Liver (tissue), 3 donors: ENCODE measurements around the gene THBS3.

ENCODE experiments used
- EGR1 ChIP-seq, 2 donors: IDR thresholded peaks; 2 replicates each; pipeline ENCODE4 v1.6.1; 2016 to 2018; ENCODE audit warnings: antibody characterized with exemption in 2 of 2, low read depth in 2 of 2
- FOXA1 ChIP-seq: IDR thresholded peaks from 2 replicates; pipeline ENCODE4 v1.6.1; 2016; ENCODE audit warnings: antibody characterized with exemption
- GABPA ChIP-seq, 2 donors: IDR thresholded peaks in 1 of 2; conservative IDR thresholded peaks in 1 of 2; 2 replicates each; pipeline ENCODE4 v1.6.1; 2016; ENCODE audit warnings: antibody characterized with exemption in 2 of 2, mild to moderate bottlenecking in 1 of 2, moderate library complexity in 1 of 2
- HNF4G ChIP-seq: IDR thresholded peaks from 2 replicates; pipeline ENCODE4 v1.6.1; 2016; ENCODE audit warnings: antibody characterized with exemption
- JUND ChIP-seq, 2 donors: IDR thresholded peaks; 2 replicates each; pipeline ENCODE4 v1.6.1; 2016; ENCODE audit warnings: antibody characterized with exemption in 2 of 2
- RAD21 ChIP-seq, 2 donors: IDR thresholded peaks; 2 replicates each; pipeline ENCODE4 v1.6.1; 2016; ENCODE audit warnings: antibody characterized with exemption in 2 of 2, mild to moderate bottlenecking in 2 of 2
- SP1 ChIP-seq: IDR thresholded peaks from 2 replicates; pipeline ENCODE4 v1.6.1; 2018; ENCODE audit warnings: antibody characterized with exemption, mild to moderate bottlenecking
- TAF1 ChIP-seq: conservative IDR thresholded peaks from 2 replicates; pipeline ENCODE4 v1.6.1; 2016; ENCODE audit warnings: antibody characterized with exemption, mild to moderate bottlenecking
- YY1 ChIP-seq: IDR thresholded peaks from 2 replicates; pipeline ENCODE4 v1.6.1; 2016; ENCODE audit warnings: antibody characterized with exemption, mild to moderate bottlenecking
- TF ChIP-seq, protein P1 (sequence below): fragments of 150-350 bp; IDR thresholded peaks from 2 replicates; pipeline ENCODE4 v1.5.1; 2017; ENCODE audit warnings: improper control_type of control experiment, low read depth, low read length; ENCODE audit not compliant: missing input control
- TF ChIP-seq, protein P2 (sequence below): IDR thresholded peaks from 2 replicates; pipeline ENCODE4 v1.6.1; 2016; ENCODE audit warnings: antibody characterized with exemption
- TF ChIP-seq, protein P3 (sequence below): IDR thresholded peaks from 2 replicates; pipeline ENCODE4 v1.6.1; 2016; ENCODE audit warnings: antibody characterized with exemption
- TF ChIP-seq, protein P4 (sequence below): IDR thresholded peaks from 2 replicates; pipeline ENCODE4 v1.6.1; 2016; ENCODE audit warnings: antibody characterized with exemption, mild to moderate bottlenecking
- donor health status: healthy.
- donor health status: healthy.

DNA sequence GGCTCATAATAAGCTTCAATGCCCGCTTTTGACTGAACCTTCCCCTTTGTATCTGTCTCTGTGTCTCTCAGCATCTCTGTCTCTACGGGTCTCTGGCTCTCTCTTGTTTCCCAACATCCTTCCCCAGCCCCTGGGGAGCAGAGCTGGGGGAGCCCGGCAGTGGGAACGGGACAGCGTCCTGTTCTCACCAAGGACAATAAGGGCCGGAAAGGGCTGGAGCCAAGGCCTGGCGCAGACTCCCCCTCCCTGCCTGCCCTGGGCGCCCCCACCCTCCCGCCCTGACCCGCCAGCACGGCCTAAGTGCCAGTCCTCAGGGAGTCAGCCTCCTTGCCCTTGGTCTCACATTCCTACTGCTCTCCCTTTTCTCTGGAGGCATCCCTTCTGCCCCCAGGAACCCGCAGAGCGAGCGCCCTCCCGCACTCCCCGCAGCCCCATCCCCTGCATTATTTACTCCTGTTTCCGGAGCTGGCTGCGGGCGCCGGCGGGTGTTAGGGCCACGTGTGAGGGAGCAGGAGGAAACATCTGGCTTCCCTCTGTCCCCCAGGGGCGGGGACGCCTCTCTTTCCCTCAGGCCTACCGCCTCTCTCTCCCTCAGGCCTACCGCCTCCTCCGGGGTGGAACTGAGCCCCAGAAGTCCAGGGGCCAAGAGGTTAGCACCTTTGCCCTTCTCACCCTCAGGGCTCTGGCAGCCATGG lies 41.1 kb downstream of the THBS3 start:
- TF ChIP-seq, protein P1, sequence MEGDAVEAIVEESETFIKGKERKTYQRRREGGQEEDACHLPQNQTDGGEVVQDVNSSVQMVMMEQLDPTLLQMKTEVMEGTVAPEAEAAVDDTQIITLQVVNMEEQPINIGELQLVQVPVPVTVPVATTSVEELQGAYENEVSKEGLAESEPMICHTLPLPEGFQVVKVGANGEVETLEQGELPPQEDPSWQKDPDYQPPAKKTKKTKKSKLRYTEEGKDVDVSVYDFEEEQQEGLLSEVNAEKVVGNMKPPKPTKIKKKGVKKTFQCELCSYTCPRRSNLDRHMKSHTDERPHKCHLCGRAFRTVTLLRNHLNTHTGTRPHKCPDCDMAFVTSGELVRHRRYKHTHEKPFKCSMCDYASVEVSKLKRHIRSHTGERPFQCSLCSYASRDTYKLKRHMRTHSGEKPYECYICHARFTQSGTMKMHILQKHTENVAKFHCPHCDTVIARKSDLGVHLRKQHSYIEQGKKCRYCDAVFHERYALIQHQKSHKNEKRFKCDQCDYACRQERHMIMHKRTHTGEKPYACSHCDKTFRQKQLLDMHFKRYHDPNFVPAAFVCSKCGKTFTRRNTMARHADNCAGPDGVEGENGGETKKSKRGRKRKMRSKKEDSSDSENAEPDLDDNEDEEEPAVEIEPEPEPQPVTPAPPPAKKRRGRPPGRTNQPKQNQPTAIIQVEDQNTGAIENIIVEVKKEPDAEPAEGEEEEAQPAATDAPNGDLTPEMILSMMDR, result no peak
- TF ChIP-seq TAF1 (no peak), YY1 (no peak), FOXA1 (no peak), EGR1 (IDR thresholded peaks at IDR 0.05; ENCODE audit: low read depth in 2 of 2) (no peak), GABPA (IDR thresholded peaks at IDR 0.05 in 1 of 2, conservative IDR thresholded peaks at IDR 0.05 in 1 of 2) (no peak), RAD21 (IDR thresholded peaks at IDR 0.05) (no peak), SP1 (no peak), JUND (IDR thresholded peaks at IDR 0.05) (no peak), HNF4G (no peak)
- TF ChIP-seq, protein P2, sequence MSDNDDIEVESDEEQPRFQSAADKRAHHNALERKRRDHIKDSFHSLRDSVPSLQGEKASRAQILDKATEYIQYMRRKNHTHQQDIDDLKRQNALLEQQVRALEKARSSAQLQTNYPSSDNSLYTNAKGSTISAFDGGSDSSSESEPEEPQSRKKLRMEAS, result no peak
- TF ChIP-seq, protein P3, sequence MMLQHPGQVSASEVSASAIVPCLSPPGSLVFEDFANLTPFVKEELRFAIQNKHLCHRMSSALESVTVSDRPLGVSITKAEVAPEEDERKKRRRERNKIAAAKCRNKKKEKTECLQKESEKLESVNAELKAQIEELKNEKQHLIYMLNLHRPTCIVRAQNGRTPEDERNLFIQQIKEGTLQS, result no peak
- TF ChIP-seq, protein P4, sequence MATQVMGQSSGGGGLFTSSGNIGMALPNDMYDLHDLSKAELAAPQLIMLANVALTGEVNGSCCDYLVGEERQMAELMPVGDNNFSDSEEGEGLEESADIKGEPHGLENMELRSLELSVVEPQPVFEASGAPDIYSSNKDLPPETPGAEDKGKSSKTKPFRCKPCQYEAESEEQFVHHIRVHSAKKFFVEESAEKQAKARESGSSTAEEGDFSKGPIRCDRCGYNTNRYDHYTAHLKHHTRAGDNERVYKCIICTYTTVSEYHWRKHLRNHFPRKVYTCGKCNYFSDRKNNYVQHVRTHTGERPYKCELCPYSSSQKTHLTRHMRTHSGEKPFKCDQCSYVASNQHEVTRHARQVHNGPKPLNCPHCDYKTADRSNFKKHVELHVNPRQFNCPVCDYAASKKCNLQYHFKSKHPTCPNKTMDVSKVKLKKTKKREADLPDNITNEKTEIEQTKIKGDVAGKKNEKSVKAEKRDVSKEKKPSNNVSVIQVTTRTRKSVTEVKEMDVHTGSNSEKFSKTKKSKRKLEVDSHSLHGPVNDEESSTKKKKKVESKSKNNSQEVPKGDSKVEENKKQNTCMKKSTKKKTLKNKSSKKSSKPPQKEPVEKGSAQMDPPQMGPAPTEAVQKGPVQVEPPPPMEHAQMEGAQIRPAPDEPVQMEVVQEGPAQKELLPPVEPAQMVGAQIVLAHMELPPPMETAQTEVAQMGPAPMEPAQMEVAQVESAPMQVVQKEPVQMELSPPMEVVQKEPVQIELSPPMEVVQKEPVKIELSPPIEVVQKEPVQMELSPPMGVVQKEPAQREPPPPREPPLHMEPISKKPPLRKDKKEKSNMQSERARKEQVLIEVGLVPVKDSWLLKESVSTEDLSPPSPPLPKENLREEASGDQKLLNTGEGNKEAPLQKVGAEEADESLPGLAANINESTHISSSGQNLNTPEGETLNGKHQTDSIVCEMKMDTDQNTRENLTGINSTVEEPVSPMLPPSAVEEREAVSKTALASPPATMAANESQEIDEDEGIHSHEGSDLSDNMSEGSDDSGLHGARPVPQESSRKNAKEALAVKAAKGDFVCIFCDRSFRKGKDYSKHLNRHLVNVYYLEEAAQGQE, result no peak
